ENCODE data around the gene ANKRD40. TPM values are rescaled to one million over a fixed set of nuclear protein-coding genes. Genes with fewer than 3 reads are reported as not detected.

The ANKRD40 gene
- total RNA-seq (2022; extraction: Qiagen RNA extraction; ENCODE audit: low read depth): 42.5 to 52.6 TPM (median 48.5 TPM) in 5 replicates

DNA sequence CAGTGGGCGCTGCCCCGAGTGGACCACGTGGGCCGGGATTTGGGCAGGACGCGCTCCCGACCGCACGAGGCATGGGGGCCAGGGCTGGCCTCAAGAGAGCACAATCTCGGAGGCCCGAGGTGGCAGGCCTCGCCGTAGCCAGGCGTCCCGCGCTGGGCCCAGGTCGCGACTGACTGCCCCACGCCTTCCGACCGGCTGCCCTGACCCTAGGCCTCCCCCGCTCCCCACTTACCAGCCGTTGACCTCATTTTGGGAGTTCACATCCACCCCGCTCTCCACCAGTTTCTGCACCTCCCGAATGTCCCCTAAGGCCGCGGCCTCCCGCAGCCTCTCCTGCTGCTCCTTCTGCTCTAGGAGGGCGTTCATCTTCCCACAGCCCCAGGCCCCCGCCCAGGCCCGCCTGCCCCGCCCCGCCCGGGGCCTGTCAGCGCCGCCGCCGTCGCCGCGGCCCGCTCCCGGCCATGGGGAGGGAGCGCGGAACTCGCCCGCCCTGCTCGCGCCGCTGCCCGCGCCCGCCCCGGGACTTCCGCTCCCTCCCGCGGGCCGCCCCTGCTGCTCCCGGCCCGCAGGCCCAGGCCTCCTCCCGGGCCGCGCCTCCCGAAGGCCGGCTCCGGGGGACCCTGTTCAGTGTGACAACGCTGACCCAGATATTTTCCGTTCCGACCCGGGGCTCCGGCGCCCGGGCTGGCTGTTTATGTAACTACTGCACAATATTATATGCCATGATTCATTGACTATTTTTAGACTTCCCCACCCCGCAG, at the start of gene ANKRD40:
ANKRD40 (minus strand) TSS at position 626 of the 761 bp plus-strand sequence; CDS start at position 366, 260 bp downstream.

DNA sequence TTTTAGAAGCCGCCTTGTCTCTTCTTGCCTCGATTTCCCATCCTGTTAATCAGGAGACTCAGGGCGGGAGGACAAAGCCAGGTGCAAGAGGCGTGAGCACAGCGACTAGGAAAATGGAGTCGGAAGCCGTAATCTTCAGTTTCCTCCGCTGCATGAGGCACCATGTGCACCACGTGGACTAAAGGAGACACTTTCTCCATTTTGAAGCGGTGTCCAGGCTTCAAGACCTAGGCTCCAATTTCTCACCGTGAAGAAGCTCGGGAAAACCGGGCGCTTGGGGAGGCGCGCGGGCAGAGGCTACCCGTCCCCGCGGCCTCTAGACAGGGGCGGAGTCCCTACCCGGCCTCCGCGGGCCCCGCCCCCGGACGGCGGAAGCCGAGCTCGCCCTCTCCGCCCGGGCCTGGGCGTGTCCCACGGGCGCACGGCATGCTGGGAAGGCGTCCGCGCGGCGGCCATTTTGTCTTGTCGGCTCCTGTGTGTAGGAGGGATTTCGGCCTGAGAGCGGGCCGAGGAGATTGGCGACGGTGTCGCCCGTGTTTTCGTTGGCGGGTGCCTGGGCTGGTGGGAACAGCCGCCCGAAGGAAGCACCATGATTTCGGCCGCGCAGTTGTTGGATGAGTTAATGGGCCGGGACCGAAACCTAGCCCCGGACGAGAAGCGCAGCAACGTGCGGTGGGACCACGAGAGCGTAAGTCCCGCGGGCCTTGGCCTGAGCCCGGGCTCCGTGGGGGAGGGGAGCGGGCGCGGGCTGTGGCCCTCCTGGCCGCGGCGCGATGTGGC, 11.6 kb upstream of the ANKRD40 start, which contains the start of gene LUC7L3:
LUC7L3 (plus strand) TSS at position 460 of the 780 bp plus-strand sequence; CDS start at position 590, 130 bp downstream.

Other genes starting within 250 kb of the ANKRD40 start
- gene CHAD, start 239.0 kb downstream of the ANKRD40 start, total RNA-seq (2022; extraction: Qiagen RNA extraction; ENCODE audit: low read depth): not detected in 5 replicates
- gene RSAD1, start 229.1 kb downstream of the ANKRD40 start, total RNA-seq (2022; extraction: Qiagen RNA extraction; ENCODE audit: low read depth): 28.3 to 37.0 TPM (median 35.1 TPM) in 5 replicates
- gene MYCBPAP, start 199.5 kb downstream of the ANKRD40 start, total RNA-seq (2022; extraction: Qiagen RNA extraction; ENCODE audit: low read depth): 0.37 to 0.85 TPM (median 0.51 TPM) in 5 replicates
- 0.09 to 0.64 TPM (median 0.23 TPM) in 5 replicates for gene EPN3, start 175.2 kb downstream of the ANKRD40 start, total RNA-seq (2022; extraction: Qiagen RNA extraction; ENCODE audit: low read depth)
- 67.9 to 86.8 TPM (median 81.2 TPM) in 5 replicates for gene SPATA20, start 160.7 kb downstream of the ANKRD40 start, total RNA-seq (2022; extraction: Qiagen RNA extraction; ENCODE audit: low read depth)
- 3.7 to 5.4 TPM (median 4.7 TPM) in 5 replicates for gene CACNA1G, start 147.2 kb downstream of the ANKRD40 start, total RNA-seq (2022; extraction: Qiagen RNA extraction; ENCODE audit: low read depth)
- gene ABCC3, start 73.0 kb downstream of the ANKRD40 start, total RNA-seq (2022; extraction: Qiagen RNA extraction; ENCODE audit: low read depth): 111 to 157 TPM (median 133 TPM) in 5 replicates
- gene LUC7L3, start 11.7 kb upstream of the ANKRD40 start, total RNA-seq (2022; extraction: Qiagen RNA extraction; ENCODE audit: low read depth): 66.5 to 129 TPM (median 101 TPM) in 5 replicates
- gene ANKRD40CL, start 59.6 kb upstream of the ANKRD40 start, total RNA-seq (2022; extraction: Qiagen RNA extraction; ENCODE audit: low read depth): not detected in 5 replicates
- 0.03 to 0.07 TPM in 2 of 5 replicates, not detected in the others for gene WFIKKN2, start 127.7 kb upstream of the ANKRD40 start, total RNA-seq (2022; extraction: Qiagen RNA extraction; ENCODE audit: low read depth)
- 79.5 to 97.3 TPM (median 81.4 TPM) in 5 replicates for gene TOB1, start 158.4 kb upstream of the ANKRD40 start, total RNA-seq (2022; extraction: Qiagen RNA extraction; ENCODE audit: low read depth)

All from A549 treated with RU486 at 1 μM for 4 hours (cell line).